Activated CD4-positive, alpha-beta T cell treated with anti-CD3 and anti-CD28 coated beads, Interleukin-2, Interleukin-6, amounts not matched to agents 100 ng/mL and 50 ng/mL, durations not matched to agents 16 hours and 8 hours (primary cell): ENCODE results near the gene KLHL2.

Source experiments
- DNase-seq: peaks from one replicate; pipeline ENCODE4 v3.0.0-alpha.2; 2020

Gene KLHL2

DNA sequence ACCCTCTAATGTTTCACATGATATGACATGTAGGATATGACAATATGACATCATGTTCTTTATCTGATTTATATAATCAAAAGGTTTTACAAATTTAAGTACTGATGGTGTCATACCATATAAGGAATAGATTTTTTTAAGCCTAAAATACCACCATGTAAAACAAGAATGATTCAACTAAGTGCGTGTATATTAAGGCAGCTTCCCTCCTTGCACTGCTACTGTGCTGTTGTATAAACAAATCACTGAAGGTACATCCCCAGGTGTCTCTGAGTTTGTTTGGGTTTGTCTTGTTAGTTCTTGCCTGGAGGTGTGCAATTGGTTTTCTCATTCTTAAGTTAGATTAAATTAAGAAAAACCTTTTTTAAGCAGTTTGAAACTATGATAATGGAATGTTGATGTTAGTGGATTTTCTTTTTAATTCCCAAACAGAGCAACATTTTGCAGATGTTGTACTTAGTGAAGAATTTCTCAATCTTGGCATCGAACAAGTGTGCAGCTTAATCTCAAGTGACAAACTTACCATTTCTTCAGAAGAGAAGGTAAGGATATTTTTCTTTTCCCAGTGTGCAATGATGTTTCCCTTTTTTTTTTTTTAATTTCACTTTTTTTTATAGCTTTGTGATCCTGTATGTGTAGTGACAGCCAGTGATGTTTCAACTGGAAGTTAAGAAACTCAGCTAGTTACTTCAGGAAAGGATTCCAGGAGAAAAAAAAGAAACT, 86.7 kb downstream of the KLHL2 start:
- no peak for DNase-seq

DNA sequence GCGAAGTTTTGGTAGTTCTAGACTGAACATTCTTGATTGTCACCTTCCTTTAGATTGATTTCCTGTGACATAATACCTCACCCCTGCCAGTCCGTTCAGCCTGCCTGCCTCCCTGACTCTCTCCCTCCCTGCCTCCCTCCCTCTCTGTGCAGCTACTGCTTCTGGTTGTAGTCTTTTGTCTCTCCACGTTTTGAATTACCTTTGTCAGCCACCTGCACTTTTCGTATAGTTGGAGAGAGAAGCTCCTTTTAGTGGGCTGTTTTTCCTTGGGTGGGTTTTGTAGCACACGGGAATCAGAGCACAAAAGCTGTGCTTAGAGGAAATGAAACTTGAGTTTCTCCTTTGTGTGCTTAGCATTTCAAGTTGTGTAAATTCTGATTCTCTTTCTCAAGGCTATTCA, 87.5 kb downstream of the KLHL2 start:
- peak; percentile 12 for DNase-seq

DNA sequence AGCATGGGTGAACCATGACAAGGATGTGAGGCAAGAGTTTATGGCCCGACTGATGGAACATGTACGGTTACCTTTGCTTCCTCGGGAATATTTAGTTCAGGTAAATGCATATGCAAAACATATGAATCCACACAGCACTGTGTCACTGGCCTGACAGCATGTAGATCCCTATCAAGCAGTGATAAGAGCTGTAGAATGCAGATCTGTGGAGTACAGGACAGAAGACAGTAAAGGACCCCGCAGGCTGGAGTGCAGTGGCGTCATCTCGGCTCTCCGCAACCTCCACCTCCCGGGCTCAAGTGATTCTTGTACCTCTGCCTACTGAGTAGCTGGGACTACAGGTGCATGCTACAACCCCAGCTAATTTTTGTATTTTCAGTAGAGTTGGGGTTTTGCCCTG, 90.3 kb downstream of the KLHL2 start:
- no peak for DNase-seq

DNA sequence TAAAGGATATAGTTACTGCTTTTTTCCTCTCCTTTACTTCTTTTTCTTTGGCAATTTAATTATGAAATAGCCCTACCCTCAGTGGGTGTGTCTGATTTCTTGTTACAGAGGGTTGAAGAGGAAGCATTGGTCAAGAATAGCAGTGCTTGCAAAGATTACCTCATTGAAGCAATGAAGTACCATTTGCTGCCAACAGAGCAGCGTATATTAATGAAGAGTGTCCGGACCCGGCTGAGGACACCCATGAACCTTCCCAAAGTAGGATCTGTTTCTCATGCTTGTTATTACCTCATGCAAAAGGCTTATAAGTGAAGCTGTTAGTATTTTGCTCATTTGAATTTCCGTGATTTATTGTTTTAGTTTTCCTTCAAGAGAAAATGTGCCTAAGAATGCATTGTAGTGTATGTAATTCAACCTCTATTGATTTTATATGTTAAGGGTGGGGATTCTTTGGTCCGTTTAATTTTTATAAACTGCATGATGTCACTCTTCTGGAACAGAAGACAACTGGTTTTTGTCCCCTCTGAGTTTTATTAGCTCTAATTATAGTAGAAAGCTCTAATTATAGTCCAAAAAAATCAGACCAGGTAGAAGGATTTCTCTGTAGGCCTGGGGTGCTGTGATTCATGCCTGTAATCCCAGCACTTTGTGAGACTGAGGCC, 92.2 kb downstream of the KLHL2 start:
- DNase-seq: no peak

GRCh38 chr4:165301833-165302232, 94.5 kb downstream of the KLHL2 start:
- DNase-seq: peak; percentile 37

DNA sequence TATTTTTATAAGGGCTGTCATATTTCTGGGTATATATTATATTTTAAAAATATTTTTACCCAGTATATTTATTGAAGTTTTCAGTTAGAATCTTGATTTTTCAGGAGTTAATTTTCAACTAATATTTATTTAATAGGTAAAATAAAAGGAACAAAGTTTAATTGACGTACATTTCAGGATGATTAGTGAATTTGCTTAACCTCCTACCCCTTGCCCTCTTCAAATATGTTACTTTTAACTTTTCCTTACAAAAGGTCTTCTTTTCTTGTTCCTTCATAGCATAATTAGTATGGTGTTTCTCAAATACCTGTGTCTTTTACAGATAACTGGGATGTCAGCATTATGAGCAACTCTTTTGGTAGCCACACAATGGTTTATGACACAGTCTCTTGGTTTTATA, 95.3 kb downstream of the KLHL2 start:
- DNase-seq: no peak

DNA sequence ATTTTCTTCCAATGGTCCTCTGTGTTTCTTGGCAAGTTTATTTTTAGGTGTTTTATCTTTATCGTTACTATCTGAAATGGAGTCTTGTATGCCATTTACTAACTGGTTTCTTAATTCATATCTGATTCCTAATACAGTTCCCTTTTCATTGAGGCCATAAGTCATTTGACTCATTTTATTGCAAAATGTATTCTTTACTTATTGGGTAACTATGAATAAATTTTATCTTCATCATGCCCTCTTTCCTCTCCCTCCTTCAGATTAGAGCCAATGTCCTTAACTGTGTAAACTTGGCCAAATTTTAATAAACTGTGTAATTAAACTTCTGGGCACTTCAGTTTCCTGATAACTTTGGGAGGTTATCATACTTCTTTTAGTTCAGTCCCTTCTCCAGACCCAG, 100.8 kb downstream of the KLHL2 start:
- DNase-seq: no peak

GRCh38 chr4:165308606-165309005, 101.2 kb downstream of the KLHL2 start:
- no peak for DNase-seq

GRCh38 chr4:165309456-165309855, 102.1 kb downstream of the KLHL2 start:
- no peak for DNase-seq

GRCh38 chr4:165312506-165312905, 105.1 kb downstream of the KLHL2 start:
- DNase-seq: no peak

- DNase-seq: no peak
These were observed 111.7 kb downstream of the KLHL2 start for GRCh38 chr4:165319030-165319429.

- DNase-seq: no peak
These were observed 112.1 kb downstream of the KLHL2 start for GRCh38 chr4:165319509-165319908.

DNA sequence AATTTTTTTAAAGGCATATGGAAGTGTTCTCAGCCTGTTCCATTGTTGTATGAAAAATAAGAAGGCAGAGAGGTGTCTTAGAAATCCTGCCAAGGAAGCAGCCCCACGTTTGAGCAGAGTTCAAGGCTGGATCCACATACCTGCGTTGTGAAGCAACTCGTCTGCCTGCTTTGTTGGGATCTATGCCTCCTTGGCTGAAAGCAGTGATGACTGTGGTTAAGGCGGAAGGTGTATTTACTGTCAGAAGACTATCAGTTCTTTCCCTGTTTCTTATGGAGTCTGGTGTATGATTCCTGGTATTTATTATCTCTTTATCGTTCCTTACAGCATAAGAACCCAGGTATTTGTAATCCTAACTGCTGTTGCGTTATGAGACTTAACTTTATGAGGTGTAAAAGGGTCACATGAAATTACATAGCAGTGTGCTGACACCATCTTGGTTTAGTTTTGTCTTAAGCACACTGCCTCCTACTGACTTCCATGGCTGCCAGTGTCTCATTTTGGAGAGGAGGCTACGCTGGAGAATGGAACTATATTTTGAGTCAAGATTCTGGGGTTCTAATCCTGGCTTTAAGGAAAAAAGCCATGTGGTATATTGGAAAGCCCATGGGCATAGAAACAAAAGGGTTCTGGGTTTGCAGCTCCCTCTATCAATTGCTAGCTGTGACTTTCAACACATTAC, 117.0 kb downstream of the KLHL2 start:
- DNase-seq: no peak

DNA sequence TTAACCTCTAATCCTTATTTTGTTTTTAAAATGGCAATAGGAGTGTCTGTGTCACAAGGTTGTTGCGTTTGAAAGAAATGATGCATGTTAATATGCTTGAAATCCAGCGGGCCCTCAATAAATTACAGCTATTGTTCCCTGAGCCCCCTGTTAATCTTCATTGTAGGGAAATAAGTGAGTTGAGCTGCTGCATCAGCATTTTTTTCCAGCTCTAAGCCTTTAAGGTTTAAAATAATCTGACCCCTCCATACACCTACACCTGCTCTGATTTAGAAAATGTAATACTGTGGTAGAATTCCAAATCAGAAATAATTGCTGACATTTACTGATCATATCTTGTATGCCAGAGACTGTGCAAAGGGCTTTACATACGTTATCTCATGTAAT, 117.5 kb downstream of the KLHL2 start:
- no peak for DNase-seq

DNA sequence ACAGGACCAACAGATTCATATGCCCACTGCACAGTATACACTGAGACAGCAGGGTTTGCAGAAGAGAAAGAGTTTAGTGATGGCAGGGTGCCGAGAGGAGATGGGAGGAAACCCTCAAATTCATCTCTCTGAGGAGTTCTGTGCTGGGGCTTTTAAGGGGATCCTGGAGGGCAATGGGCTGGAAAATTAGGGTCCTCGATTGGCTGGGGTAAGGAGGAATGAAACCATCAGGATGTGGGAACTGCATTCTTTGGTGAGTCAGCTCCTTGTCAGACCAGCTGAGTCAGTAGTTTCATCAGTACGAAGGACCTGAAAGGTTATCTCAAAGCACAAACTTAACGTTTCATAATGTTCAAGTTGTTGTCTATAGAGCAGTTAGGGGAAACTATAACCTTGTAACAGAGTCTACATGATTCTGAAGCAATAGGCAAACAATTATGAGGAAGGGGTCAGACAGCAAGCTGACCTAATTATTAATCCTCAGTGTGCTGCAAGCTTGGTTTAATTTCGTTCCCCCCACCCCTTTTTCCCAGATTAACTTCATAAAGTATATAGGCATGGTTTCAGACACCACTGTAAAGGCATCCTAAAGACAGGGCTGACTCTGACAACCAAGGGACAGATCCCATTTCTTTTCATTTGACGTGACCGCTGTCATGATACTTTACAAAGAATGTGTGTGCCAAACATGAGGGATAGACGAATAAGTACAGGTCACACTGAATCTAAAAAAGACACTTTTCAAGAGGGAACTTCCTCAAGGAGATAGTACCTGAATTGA, 118.6 kb downstream of the KLHL2 start:
- peak; percentile 44 for DNase-seq

- DNase-seq: peak; percentile 39
These were observed 119.5 kb downstream of the KLHL2 start for GRCh38 chr4:165326831-165327210.

DNA sequence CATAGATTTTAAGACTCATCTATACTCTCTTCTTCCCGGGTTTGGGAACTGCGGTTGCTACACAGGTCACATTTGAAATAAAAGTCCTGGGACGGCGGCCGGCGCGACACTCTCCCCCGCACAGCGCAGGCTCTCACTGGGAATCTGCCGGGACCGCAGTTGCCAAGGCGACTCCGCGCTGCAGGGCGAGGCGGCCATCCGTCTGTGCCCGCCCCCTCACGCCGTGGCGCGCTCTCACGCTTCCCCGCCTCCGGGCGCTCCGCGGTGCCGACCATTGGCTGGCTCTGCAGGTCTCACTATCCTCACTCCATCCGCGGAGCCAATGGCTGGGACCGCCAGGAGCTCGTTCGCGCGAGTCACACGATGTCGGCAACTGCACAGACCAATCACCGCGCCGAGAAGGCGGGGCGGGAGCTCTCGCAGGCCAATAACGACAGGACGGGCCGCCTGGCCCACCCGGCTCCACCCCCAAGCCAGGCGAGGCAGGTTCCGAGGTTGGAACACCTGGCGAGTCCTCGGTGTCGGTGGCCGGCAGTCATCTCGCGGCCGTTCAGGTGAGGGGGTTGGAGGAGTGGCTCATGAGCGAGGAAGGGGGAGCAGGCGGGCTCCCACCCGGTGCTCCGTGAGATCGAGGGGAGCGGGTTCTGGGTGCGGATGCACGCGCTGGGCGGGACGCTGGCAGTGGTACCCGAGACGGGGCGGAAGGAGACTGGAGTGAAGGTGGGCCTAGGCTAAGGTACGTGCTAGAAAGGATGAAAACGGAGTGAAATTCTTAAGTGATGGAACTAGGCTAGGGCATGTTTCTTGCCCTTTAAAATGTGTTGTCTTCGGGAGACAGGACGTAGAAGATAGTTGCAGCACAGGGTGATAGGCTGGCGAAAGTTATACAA, 120.1 kb downstream of the KLHL2 start, which contains the start of gene MSMO1:
Gene MSMO1 (plus strand): TSS at position 459 of the 890 bp plus-strand sequence. CDS start 5,702 bp downstream, outside the sequence.
- DNase-seq: peak; percentile 99

DNA sequence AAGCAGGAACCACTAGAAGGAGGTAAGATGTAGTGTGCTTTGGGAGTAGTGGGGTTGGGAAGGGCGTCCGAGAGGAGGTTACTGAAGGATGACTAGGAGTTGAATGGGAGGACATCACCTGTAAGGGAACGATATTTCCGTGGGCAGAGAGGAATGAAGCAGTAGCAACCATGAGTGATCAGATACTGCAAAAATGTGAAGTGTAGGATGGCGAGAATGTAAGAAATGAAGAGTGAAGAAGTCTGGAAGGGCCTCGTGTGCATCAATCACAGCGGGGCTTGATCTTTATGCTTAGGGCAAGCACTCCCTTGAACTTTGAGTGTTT, 120.7 kb downstream of the KLHL2 start:
- no peak for DNase-seq

- DNase-seq: no peak
These were observed 121.3 kb downstream of the KLHL2 start for GRCh38 chr4:165328708-165329107.

DNA sequence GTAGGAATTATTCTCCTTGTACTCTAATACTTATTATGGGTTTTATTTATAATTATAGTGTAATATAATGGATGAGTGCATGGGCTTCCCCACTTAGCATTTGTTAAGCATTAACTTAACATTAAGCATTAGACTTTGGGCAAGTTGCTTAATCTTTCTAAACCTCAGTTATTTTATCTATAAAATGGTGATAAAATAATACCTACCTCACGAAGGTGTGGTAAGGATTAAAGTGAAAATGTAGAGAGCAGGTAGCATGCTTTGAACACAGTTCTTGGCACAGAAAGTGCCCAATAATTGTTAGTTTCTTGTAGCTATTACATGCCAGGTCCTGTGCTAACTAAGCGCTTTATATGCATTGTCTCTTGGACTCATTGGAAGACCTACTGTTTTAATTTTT, 122.7 kb downstream of the KLHL2 start:
- no peak for DNase-seq

DNA sequence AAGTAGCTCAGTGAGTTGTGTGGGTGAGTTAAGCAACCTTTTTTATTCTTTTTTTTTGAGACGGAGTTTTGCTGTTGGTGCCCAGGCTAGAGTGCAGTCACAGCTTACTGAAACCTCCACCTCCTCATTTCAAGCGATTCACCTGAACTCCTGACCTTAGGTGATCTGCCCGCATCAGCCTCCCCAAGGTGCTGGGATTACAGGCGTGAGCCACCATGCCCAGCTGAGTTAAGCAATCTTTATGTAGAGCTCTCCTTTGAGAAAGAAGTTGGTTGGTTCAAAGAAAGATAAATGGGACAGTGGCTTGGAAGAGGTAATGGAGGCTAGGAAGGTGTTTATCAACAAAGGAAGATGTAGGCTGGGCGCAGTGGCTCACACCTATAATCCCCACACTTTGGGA, 123.3 kb downstream of the KLHL2 start:
- no peak for DNase-seq

DNA sequence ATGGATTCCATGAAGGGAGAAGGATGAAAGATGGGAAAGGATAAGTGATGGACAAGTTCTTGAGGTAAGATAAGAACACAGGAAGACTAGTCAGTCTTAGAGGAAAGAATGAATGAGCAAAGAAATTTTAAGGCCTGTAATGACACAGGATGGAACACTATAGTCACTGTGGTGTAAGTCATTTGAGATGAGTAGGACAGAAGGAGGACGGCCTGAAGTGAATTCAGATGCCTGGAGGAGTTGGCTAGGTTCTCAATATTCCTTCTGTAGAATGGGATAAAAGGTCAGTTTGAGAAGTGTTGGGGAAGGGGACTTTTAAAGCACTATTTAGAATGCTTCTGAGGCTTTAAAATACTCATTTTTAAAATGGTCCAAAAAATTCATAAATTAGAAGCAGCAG, 124.0 kb downstream of the KLHL2 start:
- DNase-seq: peak; percentile 66
